ENCODE data around the gene GPALPP1.

DNA sequence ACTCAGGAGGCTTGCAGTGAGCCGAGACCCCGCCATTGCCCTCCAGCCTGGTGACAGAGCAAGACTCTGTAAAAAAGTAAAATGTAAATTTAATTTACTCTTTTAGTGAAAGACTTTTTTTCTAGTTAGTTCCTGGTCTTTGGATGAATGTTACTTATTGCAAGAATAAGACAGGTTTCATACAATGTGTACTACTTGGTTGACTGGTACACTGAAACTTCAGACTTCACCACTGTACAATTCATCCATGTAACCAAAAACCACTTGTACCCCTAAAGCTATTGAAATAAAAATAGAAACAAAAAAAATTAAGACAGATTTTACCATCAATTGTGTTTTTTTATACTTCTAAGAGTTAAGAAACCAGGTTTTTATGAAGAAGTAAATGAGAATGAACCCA lies 35.5 kb downstream of the GPALPP1 start:
- TF ChIP-seq, protein P1, sequence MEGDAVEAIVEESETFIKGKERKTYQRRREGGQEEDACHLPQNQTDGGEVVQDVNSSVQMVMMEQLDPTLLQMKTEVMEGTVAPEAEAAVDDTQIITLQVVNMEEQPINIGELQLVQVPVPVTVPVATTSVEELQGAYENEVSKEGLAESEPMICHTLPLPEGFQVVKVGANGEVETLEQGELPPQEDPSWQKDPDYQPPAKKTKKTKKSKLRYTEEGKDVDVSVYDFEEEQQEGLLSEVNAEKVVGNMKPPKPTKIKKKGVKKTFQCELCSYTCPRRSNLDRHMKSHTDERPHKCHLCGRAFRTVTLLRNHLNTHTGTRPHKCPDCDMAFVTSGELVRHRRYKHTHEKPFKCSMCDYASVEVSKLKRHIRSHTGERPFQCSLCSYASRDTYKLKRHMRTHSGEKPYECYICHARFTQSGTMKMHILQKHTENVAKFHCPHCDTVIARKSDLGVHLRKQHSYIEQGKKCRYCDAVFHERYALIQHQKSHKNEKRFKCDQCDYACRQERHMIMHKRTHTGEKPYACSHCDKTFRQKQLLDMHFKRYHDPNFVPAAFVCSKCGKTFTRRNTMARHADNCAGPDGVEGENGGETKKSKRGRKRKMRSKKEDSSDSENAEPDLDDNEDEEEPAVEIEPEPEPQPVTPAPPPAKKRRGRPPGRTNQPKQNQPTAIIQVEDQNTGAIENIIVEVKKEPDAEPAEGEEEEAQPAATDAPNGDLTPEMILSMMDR (IDR thresholded peaks at IDR 0.05): no peak
- TF ChIP-seq POLR2A (IDR thresholded peaks at IDR 0.05): no peak

Data from thyroid gland (tissue), 4 donors.